Hepatocyte (in vitro differentiated cells): Measurements from ENCODE around the gene MEX3A. TPM values are rescaled to one million over a fixed set of nuclear protein-coding genes. Genes with fewer than 3 reads are reported as not detected.
"Not testable (repeated sequence)": the region's sequence is repeated elsewhere in the genome, so short reads cannot be mapped to it uniquely, and the experiment has no call there.

Experiments
- DNase-seq: peaks from one replicate; pipeline ENCODE4 v3.0.0-alpha.2; 2016; ENCODE audit warnings: low spot score
- H2AFZ ChIP-seq: fragments of 200-600 bp; sonication (generic); 2 replicates; pipeline ENCODE4 v1.6.0; 2016; ENCODE audit warnings: antibody characterized with exemption, mild to moderate bottlenecking
- H3K27ac ChIP-seq: fragments of 200-600 bp; sonication (generic); 2 replicates; pipeline ENCODE4 v1.5.1; 2016; ENCODE audit warnings: mild to moderate bottlenecking
- H3K27me3 ChIP-seq: fragments of 200-600 bp; sonication (generic); 2 replicates; pipeline ENCODE4 v1.6.1; 2016
- H3K36me3 ChIP-seq: fragments of 200-600 bp; sonication (generic); replicated peaks from 2 replicates; pipeline ENCODE4 v1.5.1; 2016; ENCODE audit warnings: low read depth; ENCODE audit not compliant: insufficient read depth
- H3K4me1 ChIP-seq: fragments of 200-600 bp; sonication (generic); 2 replicates; pipeline ENCODE4 v1.5.1; 2016; ENCODE audit warnings: mild to moderate bottlenecking, moderate library complexity; ENCODE audit not compliant: insufficient read depth
- H3K4me2 ChIP-seq: fragments of 200-600 bp; sonication (generic); 2 replicates; pipeline ENCODE4 v1.6.0; 2016
- H3K4me3 ChIP-seq: fragments of 200-600 bp; sonication (generic); 2 replicates; pipeline ENCODE4 v1.5.1; 2016; ENCODE audit warnings: mild to moderate bottlenecking
- H3K79me2 ChIP-seq: fragments of 200-600 bp; sonication (generic); 2 replicates; pipeline ENCODE4 v1.6.0; 2017; ENCODE audit warnings: mild to moderate bottlenecking
- H3K9me2 ChIP-seq: fragments of 200-600 bp; sonication (generic); replicated peaks from 2 replicates; pipeline ENCODE4 v1.6.0; 2017; ENCODE audit warnings: mild to moderate bottlenecking; ENCODE audit not compliant: insufficient read depth
- H3K9me3 ChIP-seq: fragments of 200-600 bp; sonication (generic); 2 replicates; pipeline ENCODE4 v1.5.1; 2016; ENCODE audit warnings: low read depth, mild to moderate bottlenecking
- H4K20me1 ChIP-seq: fragments of 200-600 bp; sonication (generic); 2 replicates; pipeline ENCODE4 v1.6.0; 2016; ENCODE audit warnings: mild to moderate bottlenecking; ENCODE audit not compliant: insufficient read depth, poor library complexity, severe bottlenecking
- EZH2 ChIP-seq: fragments of 200-600 bp; sonication (generic); IDR thresholded peaks from 2 replicates; pipeline ENCODE4 v1.6.1; 2016; ENCODE audit warnings: antibody characterized with exemption, mild to moderate bottlenecking, borderline replicate concordance
- EZH2phosphoT487 ChIP-seq: fragments of 200-600 bp; sonication (generic); IDR thresholded peaks from one replicate; pipeline ENCODE4 v1.6.1; 2018; ENCODE audit warnings: antibody characterized with exemption, mild to moderate bottlenecking, low read depth, moderate library complexity; ENCODE audit not compliant: unreplicated experiment, severe bottlenecking
- WGBS: methylation state at CpG from one replicate; pipeline ENCODE4 v1.1.6; 2016; ENCODE audit warnings: low lambda C conversion rate; ENCODE audit errors: missing lambda C conversion rate; 5-methylcytosine and 5-hydroxymethylcytosine counted together
- polyA plus RNA-seq: library from polyadenylated mRNA; unstranded; fragments of >200 nt; fragmentation: Nextera tagmentation; extraction: Ambion mirVana; gene quantifications from 2 replicates; pipeline ENCODE4 v1.2.1, GENCODE V29; 2016
- total RNA-seq: library from RNA; depleted of rRNA; stranded (reverse); fragments of >200 nt; gene quantifications from 2 replicates; pipeline ENCODE4 v1.2.3, GENCODE V29; 2014
- TF ChIP-seq, protein P1 (sequence below): fragments of 200-600 bp; sonication (generic); IDR thresholded peaks from 2 replicates; pipeline ENCODE4 v1.5.1; 2016; ENCODE audit warnings: antibody characterized with exemption, mild to moderate bottlenecking; ENCODE audit not compliant: poor library complexity

The MEX3A gene
- total and polyA plus RNA-seq, 2 experiments from 2014 or later, result 9.3 to 12.0 TPM

DNA sequence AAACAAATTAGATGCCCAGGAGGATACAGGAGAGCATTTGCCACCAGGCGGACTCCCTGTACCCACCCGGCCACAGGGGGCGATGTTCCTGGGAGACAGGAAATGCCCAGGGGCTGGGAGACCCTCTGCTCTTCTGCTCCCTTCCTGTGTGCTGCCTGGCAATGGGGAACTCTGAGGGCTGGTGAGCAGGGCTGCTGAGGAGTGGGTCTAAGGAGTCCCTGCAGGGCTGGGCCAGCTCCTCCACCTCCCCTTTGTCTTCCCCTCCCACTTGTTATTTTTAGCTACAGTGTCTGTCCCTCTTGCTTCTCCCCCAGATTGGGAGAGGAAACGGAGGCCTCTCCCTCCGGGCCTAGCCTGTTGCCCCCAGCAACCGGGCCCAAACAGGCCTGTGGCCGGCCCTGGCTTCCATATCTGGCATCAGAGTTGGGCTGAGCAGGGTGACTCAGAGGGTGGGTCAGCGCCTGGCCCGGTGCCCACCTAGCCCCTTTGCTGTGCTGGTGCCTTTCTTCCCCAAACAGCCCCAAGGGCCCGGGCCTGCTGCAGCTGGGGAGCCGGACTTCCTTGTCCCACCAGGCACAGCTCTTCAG, 43.9 kb upstream of the MEX3A start:
- Histone ChIP-seq H3K9me3 (no peaks in the 10 kb centered on the region), H3K27me3 (no peaks in the 10 kb centered on the region), H3K79me2 (peaks cover 76% of the 10 kb centered on the region), H2AFZ (no peak overlapping the region), H3K4me1 (peaks cover 89% of the 10 kb centered on the region), H3K9me2 (no peaks in the 10 kb centered on the region), H3K4me2 (peak overlapping the region; percentile 59), H3K36me3 (no peaks in the 10 kb centered on the region), H4K20me1 (peaks cover 5% of the 10 kb centered on the region), H3K27ac (peak overlapping the region; percentile 98), H3K4me3 (no peak overlapping the region)
- TF ChIP-seq, protein P1, sequence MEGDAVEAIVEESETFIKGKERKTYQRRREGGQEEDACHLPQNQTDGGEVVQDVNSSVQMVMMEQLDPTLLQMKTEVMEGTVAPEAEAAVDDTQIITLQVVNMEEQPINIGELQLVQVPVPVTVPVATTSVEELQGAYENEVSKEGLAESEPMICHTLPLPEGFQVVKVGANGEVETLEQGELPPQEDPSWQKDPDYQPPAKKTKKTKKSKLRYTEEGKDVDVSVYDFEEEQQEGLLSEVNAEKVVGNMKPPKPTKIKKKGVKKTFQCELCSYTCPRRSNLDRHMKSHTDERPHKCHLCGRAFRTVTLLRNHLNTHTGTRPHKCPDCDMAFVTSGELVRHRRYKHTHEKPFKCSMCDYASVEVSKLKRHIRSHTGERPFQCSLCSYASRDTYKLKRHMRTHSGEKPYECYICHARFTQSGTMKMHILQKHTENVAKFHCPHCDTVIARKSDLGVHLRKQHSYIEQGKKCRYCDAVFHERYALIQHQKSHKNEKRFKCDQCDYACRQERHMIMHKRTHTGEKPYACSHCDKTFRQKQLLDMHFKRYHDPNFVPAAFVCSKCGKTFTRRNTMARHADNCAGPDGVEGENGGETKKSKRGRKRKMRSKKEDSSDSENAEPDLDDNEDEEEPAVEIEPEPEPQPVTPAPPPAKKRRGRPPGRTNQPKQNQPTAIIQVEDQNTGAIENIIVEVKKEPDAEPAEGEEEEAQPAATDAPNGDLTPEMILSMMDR, result peak; percentile 44
- TF ChIP-seq EZH2phosphoT487 (no peak), EZH2 (no peak)
- DNase-seq, result peak; percentile 85
- 51% methylated on average over 11 of the region's 11 CpGs for WGBS

DNA sequence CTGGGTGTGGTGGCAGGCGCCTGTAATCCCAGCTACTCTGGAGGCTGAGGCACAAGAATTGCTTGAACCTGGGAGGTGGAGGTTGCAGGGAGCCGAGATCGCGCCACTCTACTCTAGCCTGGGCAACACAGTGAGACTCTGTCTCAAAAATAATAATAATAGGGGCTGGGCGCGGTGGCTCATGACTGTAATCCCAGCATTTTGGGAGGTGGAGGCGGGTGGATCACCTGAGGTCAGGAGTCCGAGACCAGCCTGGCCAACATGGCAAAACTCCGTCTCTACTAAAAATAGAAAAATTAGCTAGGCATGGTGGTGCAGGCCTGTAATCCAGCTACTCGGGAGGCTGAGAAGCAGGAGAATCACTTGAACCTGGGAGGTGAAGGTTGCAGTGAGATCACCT, 43.3 kb upstream of the MEX3A start:
- H2AFZ ChIP-seq, H3K36me3 ChIP-seq, DNase-seq, H3K4me3 ChIP-seq, H3K27me3 ChIP-seq, H3K9me3 ChIP-seq, H3K9me2 ChIP-seq: not testable (repeated sequence)
- H3K4me1 ChIP-seq, result peaks cover 94% of the 10 kb centered on the region
- peak overlapping the region; percentile 98 for H3K27ac ChIP-seq
- WGBS, result 94% methylated on average over 10 of the region's 10 CpGs
- H3K4me2 ChIP-seq, result peak overlapping the region; percentile 69
- H3K79me2 ChIP-seq, result peaks cover 79% of the 10 kb centered on the region
- H4K20me1 ChIP-seq, result peaks cover 11% of the 10 kb centered on the region

DNA sequence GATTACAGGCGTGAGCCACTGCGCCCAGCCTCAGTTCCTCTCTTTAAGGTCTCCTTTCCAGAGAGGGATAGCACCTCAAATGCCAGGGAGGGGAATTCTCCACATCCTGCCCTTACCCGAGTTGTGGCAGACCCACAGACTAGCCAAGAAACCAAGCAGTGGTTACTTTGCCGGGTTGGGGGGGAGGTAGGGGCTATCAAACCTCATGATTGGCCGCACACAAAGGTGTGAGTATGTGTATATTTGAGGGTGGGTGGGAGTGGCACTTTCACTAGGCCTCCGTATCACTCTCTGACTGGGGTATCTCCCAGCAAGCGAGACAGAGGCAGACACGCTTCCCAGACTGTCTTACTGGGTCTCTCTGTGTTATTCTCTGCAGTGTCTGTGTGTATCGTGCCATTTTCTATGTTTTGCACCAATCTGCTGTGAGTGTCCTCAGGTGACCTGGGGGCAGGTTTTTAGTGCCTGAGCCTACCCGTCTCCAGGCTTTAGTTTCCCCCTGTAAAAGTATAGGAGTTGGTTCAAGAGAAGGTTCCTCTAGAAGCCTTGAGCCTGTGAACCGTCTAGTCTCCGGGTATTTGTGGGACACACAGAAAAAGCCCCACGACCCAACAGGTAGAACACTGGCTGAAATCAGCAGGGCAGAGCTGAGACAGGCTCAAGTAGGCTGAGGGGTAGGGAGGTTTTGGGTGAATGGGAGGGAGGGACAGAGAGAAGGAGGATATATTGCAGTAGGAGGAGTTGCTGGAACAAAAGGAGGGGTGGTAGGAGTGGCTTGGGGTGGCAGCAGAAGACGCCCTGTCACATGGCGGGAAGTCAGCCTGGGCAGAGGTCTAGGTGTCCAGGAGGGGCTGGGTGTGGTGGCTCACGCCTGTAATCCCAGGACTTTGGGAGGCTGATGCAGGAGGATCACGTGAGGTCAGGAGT, 42.6 kb upstream of the MEX3A start:
- no peaks in the 10 kb centered on the region for H3K27me3 ChIP-seq
- peaks cover 85% of the 10 kb centered on the region for H3K79me2 ChIP-seq
- no peak overlapping the region for H2AFZ ChIP-seq
- H3K4me2 ChIP-seq, result peak overlapping the region; percentile 69
- DNase-seq, result no peak
- no peaks in the 10 kb centered on the region for H3K9me2 ChIP-seq
- no peak for TF ChIP-seq EZH2
- TF ChIP-seq EZH2phosphoT487, result no peak
- TF ChIP-seq, protein P1, result no peak
- no peak overlapping the region for H3K4me3 ChIP-seq
- H3K36me3 ChIP-seq, result no peaks in the 10 kb centered on the region
- peak overlapping the region; percentile 98 for H3K27ac ChIP-seq
- 87% methylated on average over 17 of the region's 17 CpGs for WGBS
- no peaks in the 10 kb centered on the region for H3K9me3 ChIP-seq
- H3K4me1 ChIP-seq, result peaks cover 99% of the 10 kb centered on the region
- H4K20me1 ChIP-seq, result peaks cover 17% of the 10 kb centered on the region
